ENCODE measurements around the gene INPP5D.

INPP5D gene

DNA sequence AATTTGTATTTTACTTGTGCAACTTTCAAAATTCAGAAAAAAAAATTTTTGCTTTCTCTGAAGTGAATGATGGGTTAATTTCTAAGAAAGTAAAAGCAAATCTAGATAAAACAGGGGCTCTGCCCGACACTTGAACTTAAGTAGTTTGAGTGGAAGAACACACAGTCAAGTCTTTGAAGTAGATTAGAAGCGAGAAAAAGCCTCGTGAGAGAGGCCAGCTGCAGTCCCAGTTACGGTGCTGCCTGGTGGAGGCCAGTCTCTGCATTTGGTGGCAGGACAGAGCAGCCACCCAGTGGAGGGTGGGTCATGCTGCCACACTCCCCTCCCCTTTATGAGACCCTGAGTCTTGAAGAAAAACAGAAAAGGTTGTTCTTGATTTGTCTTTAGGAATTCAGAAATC is 81.8 kb downstream of the INPP5D start:
- no peak overlapping the region for H3K9ac ChIP-seq (ENCODE audit: low read length)
- no peak overlapping the region for H2AFZ ChIP-seq (ENCODE audit: low read depth, low read length, severe bottlenecking)
- H3K27me3 ChIP-seq (ENCODE audit: low read length): no peaks in the 10 kb centered on the region
- H4K20me1 ChIP-seq (ENCODE audit: low read depth, low read length): no peaks in the 10 kb centered on the region
- TF ChIP-seq, protein P1, sequence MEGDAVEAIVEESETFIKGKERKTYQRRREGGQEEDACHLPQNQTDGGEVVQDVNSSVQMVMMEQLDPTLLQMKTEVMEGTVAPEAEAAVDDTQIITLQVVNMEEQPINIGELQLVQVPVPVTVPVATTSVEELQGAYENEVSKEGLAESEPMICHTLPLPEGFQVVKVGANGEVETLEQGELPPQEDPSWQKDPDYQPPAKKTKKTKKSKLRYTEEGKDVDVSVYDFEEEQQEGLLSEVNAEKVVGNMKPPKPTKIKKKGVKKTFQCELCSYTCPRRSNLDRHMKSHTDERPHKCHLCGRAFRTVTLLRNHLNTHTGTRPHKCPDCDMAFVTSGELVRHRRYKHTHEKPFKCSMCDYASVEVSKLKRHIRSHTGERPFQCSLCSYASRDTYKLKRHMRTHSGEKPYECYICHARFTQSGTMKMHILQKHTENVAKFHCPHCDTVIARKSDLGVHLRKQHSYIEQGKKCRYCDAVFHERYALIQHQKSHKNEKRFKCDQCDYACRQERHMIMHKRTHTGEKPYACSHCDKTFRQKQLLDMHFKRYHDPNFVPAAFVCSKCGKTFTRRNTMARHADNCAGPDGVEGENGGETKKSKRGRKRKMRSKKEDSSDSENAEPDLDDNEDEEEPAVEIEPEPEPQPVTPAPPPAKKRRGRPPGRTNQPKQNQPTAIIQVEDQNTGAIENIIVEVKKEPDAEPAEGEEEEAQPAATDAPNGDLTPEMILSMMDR (IDR thresholded peaks at IDR 0.05; ENCODE audit: insufficient read depth, low read length, poor library complexity, severe bottlenecking): no peak
- no peak for TF ChIP-seq EZH2phosphoT487 (conservative IDR thresholded peaks at IDR 0.05; ENCODE audit: low read length)
- H3K9me2 ChIP-seq (replicated peaks; ENCODE audit: insufficient read depth, low read length): no peaks in the 10 kb centered on the region
- H3K4me3 ChIP-seq (ENCODE audit: insufficient read depth, low read length, poor library complexity, severe bottlenecking): no peak overlapping the region
- H3F3A ChIP-seq (ENCODE audit: insufficient read depth): no peaks in the 10 kb centered on the region; the same call in 1 of the 2 replicates
- no peak overlapping the region for H3K27ac ChIP-seq (ENCODE audit: low read depth, low read length)
- H3K79me2 ChIP-seq (ENCODE audit: insufficient read depth, low read length): no peaks in the 10 kb centered on the region
- peaks cover 25% of the 10 kb centered on the region for H3K36me3 ChIP-seq (ENCODE audit: low read length)
- H3K9me3 ChIP-seq (ENCODE audit: insufficient read depth, low read length): no peaks in the 10 kb centered on the region
- no peak overlapping the region for H3K4me2 ChIP-seq (ENCODE audit: low read depth, low read length, poor library complexity, severe bottlenecking)

DNA sequence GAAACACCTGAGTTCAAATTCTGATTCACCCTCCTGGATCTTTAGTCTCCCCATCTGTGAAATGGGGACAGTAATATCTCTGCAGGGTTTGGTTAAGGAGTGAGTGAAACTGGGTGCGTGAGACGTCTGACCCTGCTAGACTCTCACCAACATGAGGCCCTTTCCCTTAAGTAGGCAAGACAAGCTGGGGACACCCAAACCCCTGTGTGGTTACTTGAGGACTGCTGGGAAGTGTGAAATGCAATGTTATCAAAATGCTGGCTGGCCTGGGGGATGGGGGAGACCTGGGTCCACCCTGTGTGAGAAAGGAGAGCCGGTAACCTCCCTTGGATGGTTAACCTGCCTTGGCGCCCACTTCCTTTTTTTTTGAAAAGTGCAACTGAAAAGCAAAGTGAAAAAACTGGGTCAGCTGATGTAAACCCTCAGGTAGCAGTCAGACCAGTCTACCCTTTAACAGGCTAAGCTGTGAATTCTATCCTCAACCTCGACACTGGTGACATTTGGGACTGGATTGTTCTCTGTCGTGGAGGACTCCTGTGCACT is 82.3 kb downstream of the INPP5D start:
- H3K4me2 ChIP-seq (ENCODE audit: low read depth, low read length, poor library complexity, severe bottlenecking): no peak overlapping the region
- no peak overlapping the region for H3K9ac ChIP-seq (ENCODE audit: low read length)
- TF ChIP-seq, protein P1 (IDR thresholded peaks at IDR 0.05; ENCODE audit: insufficient read depth, low read length, poor library complexity, severe bottlenecking): no peak
- no peak for TF ChIP-seq EZH2phosphoT487 (conservative IDR thresholded peaks at IDR 0.05; ENCODE audit: low read length)
- H4K20me1 ChIP-seq (ENCODE audit: low read depth, low read length): no peaks in the 10 kb centered on the region
- H2AFZ ChIP-seq (ENCODE audit: low read depth, low read length, severe bottlenecking): no peak overlapping the region
- no peak overlapping the region for H3K27ac ChIP-seq (ENCODE audit: low read depth, low read length)
- H3K27me3 ChIP-seq (ENCODE audit: low read length): no peaks in the 10 kb centered on the region
- no peaks in the 10 kb centered on the region for H3F3A ChIP-seq (ENCODE audit: insufficient read depth)
- no peaks in the 10 kb centered on the region for H3K9me3 ChIP-seq (ENCODE audit: insufficient read depth, low read length)
- H3K4me3 ChIP-seq (ENCODE audit: insufficient read depth, low read length, poor library complexity, severe bottlenecking): no peak overlapping the region
- H3K9me2 ChIP-seq (replicated peaks; ENCODE audit: insufficient read depth, low read length): no peaks in the 10 kb centered on the region
- no peaks in the 10 kb centered on the region for H3K79me2 ChIP-seq (ENCODE audit: insufficient read depth, low read length)
- H3K36me3 ChIP-seq (ENCODE audit: low read length): peaks cover 30% of the 10 kb centered on the region

DNA sequence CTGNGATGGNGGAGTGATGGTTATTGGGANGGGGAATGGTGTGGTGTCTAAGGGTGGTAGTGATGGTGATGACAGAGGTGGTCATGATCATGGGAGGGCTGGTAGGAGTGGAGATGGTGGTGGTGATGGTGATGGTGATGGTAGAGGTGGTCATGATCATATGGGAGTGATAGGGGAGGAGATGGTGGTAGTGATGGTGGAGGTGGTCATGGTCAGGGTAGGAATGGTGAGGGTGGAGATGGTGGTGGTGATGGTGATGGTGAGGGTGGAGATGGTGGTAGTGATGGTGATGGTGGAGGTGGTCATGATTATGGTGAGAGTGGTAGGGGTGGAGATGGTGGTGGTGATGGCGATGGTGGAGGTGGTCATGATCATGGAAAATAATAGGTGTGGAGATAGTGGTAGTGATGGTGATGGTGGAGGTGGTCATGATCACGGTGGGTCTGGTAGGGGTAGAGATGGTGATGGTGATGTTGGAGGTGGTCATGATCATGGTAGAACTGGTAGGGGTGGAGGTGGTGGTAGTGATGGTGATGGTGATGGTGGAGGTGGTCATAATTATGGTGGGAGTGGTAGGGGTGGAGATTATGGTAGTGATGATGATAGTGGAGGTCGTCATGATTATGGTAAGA is 83.7 kb downstream of the INPP5D start:
- H3K4me2 ChIP-seq (ENCODE audit: low read depth, low read length, poor library complexity, severe bottlenecking): no peak overlapping the region
- H2AFZ ChIP-seq (ENCODE audit: low read depth, low read length, severe bottlenecking): no peak overlapping the region
- H3K9me2 ChIP-seq (replicated peaks; ENCODE audit: insufficient read depth, low read length): no peaks in the 10 kb centered on the region
- no peaks in the 10 kb centered on the region for H3F3A ChIP-seq (ENCODE audit: insufficient read depth)
- H3K27me3 ChIP-seq (ENCODE audit: low read length): no peaks in the 10 kb centered on the region
- H3K27ac ChIP-seq (ENCODE audit: low read depth, low read length): no peak overlapping the region
- H3K9me3 ChIP-seq (ENCODE audit: insufficient read depth, low read length): no peaks in the 10 kb centered on the region
- H4K20me1 ChIP-seq (ENCODE audit: low read depth, low read length): no peaks in the 10 kb centered on the region
- no peaks in the 10 kb centered on the region for H3K79me2 ChIP-seq (ENCODE audit: insufficient read depth, low read length)
- H3K36me3 ChIP-seq (ENCODE audit: low read length): peaks cover 31% of the 10 kb centered on the region
- no peak overlapping the region for H3K9ac ChIP-seq (ENCODE audit: low read length)
- H3K4me3 ChIP-seq (ENCODE audit: insufficient read depth, low read length, poor library complexity, severe bottlenecking): no peak overlapping the region
- TF ChIP-seq, protein P1 (IDR thresholded peaks at IDR 0.05; ENCODE audit: insufficient read depth, low read length, poor library complexity, severe bottlenecking): no peak
- TF ChIP-seq EZH2phosphoT487 (conservative IDR thresholded peaks at IDR 0.05; ENCODE audit: low read length): no peak

Measured in SU-DHL-6 (cell line).